Stomach smooth muscle (tissue), 2 donors: Measurements from ENCODE around the gene ZSWIM5.

Experiments
- H3K27ac ChIP-seq: one replicate; pipeline ENCODE4 v1.7.0; 2013; ENCODE audit warnings: mild to moderate bottlenecking, low read length, inconsistent platforms
- H3K27me3 ChIP-seq, 2 donors: one replicate each; pipeline ENCODE4 v1.7.0; 2013; ENCODE audit warnings: low read length in 2 of 2; ENCODE audit not compliant: insufficient read depth in 2 of 2, control insufficient read depth in 1 of 2
- H3K36me3 ChIP-seq, 2 donors: one replicate each; pipeline ENCODE4 v1.7.0; 2013; ENCODE audit warnings: low read length in 2 of 2; ENCODE audit not compliant: control insufficient read depth in 2 of 2, insufficient read depth in 2 of 2
- H3K4me1 ChIP-seq: one replicate; pipeline ENCODE4 v1.7.0; 2013; ENCODE audit warnings: low read length; ENCODE audit not compliant: control insufficient read depth, insufficient read depth
- H3K4me3 ChIP-seq, 2 donors: one replicate each; pipeline ENCODE4 v1.7.0; 2013; ENCODE audit warnings: low read length in 2 of 2
- H3K9ac ChIP-seq, 2 donors: one replicate each; pipeline ENCODE4 v1.7.0; 2013; ENCODE audit warnings: low read length in 2 of 2, mild to moderate bottlenecking in 1 of 2
- H3K9me3 ChIP-seq, 2 donors: one replicate each; pipeline ENCODE4 v1.7.0; 2013; ENCODE audit warnings: low read length in 2 of 2; ENCODE audit not compliant: control insufficient read depth in 2 of 2
- donor health status: healthy.
- donor health status: Pancreatic carcinoma.

ZSWIM5 gene

GRCh38 chr1:45057542-45057941 lies 148.9 kb downstream of the ZSWIM5 start:
- no peaks in the 10 kb centered on the region for H3K9me3 ChIP-seq
- no peak overlapping the region for H3K9ac ChIP-seq
- H3K4me1 ChIP-seq: no peaks in the 10 kb centered on the region
- no peak overlapping the region for H3K27ac ChIP-seq
- H3K4me3 ChIP-seq: no peak overlapping the region
- H3K27me3 ChIP-seq: no peaks in the 10 kb centered on the region
- peaks cover 7 to 13% of the 10 kb centered on the region in 2 donors for H3K36me3 ChIP-seq

DNA sequence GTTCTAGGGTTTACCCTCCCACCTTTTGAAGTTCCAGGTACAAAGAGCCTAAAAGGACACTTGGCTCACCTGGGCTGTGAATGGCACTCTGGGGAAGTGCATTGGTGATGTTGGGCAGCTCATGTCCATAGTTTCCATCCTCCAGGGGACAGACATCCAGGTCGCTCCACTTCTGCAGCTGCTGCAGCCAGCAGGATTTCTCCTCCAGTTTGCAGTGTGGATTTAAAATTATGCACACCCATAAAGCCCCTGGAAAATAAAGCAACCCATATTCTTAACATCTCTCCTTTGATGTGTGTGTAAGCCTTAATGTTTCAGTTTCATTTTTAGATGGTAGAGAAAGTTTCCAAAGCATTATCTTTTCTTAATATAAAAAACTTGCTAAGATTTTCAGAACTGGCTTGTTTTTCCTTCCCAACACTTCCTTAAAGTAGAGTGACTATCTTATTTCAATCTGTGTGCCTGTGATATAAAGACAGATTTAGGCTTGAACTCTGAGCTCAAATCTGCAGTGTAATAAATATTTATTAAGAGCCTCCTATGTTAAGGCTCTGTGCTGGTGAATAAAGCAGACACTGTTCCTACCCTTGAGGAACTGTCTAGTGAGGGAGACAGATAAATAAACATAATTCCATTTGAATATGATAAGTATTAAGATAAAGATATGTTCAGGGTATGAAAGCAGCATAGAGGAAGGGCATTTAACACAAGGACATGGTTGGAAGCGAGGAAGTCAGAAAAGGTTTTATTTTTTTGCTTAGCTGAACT lies 155.2 kb downstream of the ZSWIM5 start:
- no peak overlapping the region for H3K27ac ChIP-seq

DNA sequence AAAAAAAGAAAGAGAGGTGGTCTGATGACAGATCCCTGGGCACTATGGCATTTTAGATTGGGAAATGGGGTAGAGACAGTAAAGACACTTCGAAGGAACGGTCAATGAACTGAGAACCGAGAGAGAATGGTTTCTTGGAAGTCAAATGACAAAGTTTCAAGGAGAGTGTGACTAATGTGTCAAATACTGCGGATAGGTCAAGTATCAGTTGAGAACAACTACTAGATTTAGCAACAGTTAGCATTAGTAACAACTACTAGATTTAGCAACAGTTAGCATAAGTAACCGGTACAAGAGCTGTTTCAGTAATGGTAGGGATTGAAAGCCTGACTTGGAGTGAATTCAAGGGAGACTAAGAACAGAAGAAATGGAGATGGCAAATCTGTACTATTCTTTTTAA lies 159.4 kb downstream of the ZSWIM5 start:
- Histone ChIP-seq H3K27me3 (no peaks in the 10 kb centered on the region), H3K4me1 (no peaks in the 10 kb centered on the region), H3K4me3 (no peak overlapping the region), H3K9me3 (no peaks in the 10 kb centered on the region), H3K9ac (no peak overlapping the region), H3K36me3 (peaks cover 3 to 11% of the 10 kb centered on the region in 2 donors), H3K27ac (no peak overlapping the region)

More for the DNA sequence above, 155.2 kb downstream of the ZSWIM5 start:
- H3K27me3 ChIP-seq: no peaks in the 10 kb centered on the region
- no peak overlapping the region for H3K4me3 ChIP-seq
- H3K36me3 ChIP-seq: peaks cover 0 to 4% of the 10 kb centered on the region in 2 donors
- no peak overlapping the region for H3K9ac ChIP-seq
- no peaks in the 10 kb centered on the region for H3K9me3 ChIP-seq
- no peaks in the 10 kb centered on the region for H3K4me1 ChIP-seq

DNA sequence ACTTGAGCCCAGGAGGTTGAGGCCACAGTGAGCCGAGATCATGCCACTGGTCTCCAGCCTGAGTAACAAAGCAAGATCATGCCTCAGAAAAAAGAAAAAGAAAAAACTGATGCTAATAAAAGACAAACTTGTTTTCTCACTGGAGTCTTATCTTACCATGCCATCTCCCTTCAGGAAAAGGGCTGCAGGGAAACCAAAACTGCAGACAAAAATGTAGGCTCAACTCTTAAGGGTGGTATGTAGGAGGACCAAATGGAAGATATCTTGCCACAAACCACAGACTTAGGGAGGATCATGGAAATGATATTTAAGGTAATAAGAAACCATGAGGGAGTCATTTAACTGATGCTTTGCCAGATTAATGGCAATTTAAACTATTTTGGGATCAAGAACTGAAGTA lies 161.5 kb downstream of the ZSWIM5 start:
- no peak overlapping the region for H3K4me3 ChIP-seq
- no peaks in the 10 kb centered on the region for H3K27me3 ChIP-seq
- H3K27ac ChIP-seq: no peak overlapping the region
- peaks cover 3 to 10% of the 10 kb centered on the region in 2 donors for H3K36me3 ChIP-seq
- no peaks in the 10 kb centered on the region for H3K4me1 ChIP-seq
- H3K9me3 ChIP-seq: no peaks in the 10 kb centered on the region
- H3K9ac ChIP-seq: no peak overlapping the region

- Histone ChIP-seq H3K9me3 (no peaks in the 10 kb centered on the region), H3K4me1 (no peaks in the 10 kb centered on the region), H3K36me3 (peaks cover 3 to 12% of the 10 kb centered on the region in 2 donors), H3K9ac (no peak overlapping the region), H3K4me3 (no peak overlapping the region), H3K27me3 (no peaks in the 10 kb centered on the region), H3K27ac (no peak overlapping the region)
Measured at GRCh38 chr1:45043094-45043493, 163.3 kb downstream of the ZSWIM5 start.

- no peak overlapping the region for H3K4me3 ChIP-seq
Measured at GRCh38 chr1:45040297-45040696, 166.1 kb downstream of the ZSWIM5 start.

GRCh38 chr1:45038661-45039364 lies 167.6 kb downstream of the ZSWIM5 start:
- Histone ChIP-seq H3K9me3 (no peaks in the 10 kb centered on the region), H3K9ac (no peak overlapping the region), H3K27ac (no peak overlapping the region), H3K27me3 (no peaks in the 10 kb centered on the region), H3K36me3 (peaks cover 14 to 22% of the 10 kb centered on the region in 2 donors), H3K4me3 (no peak overlapping the region), H3K4me1 (no peaks in the 10 kb centered on the region)

More at GRCh38 chr1:45040297-45040696, 166.1 kb downstream of the ZSWIM5 start:
- Histone ChIP-seq H3K9ac (no peak overlapping the region), H3K4me1 (no peaks in the 10 kb centered on the region), H3K27me3 (no peaks in the 10 kb centered on the region), H3K27ac (no peak overlapping the region), H3K36me3 (peaks cover 13 to 19% of the 10 kb centered on the region in 2 donors), H3K9me3 (no peaks in the 10 kb centered on the region)

DNA sequence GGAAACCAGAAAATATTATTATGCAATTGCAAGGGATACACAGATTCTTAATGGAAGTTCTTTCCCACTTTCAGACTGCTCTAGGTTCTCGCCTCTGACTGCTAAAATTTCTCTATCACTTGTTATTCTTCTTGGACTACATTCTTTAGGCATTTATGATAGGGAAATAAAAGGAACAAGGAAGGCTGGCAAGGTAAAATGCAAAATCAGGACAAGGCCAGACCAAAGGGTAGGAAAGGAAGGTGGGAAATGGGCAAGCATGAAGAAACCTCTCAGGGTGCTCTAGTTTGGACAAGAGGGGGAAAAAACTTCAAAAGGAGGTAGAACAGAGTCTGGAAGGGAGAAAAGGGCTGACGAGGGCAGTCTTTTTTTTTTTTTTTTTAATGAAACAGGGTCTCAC lies 168.2 kb downstream of the ZSWIM5 start:
- H3K27ac ChIP-seq: no peak overlapping the region
- no peaks in the 10 kb centered on the region for H3K4me1 ChIP-seq
- no peaks in the 10 kb centered on the region for H3K27me3 ChIP-seq
- H3K4me3 ChIP-seq: no peak overlapping the region
- H3K36me3 ChIP-seq: peaks cover 14 to 22% of the 10 kb centered on the region in 2 donors
- H3K9me3 ChIP-seq: no peaks in the 10 kb centered on the region
- no peak overlapping the region for H3K9ac ChIP-seq

GRCh38 chr1:45037456-45037855 lies 168.9 kb downstream of the ZSWIM5 start:
- Histone ChIP-seq H3K36me3 (peaks cover 12 to 15% of the 10 kb centered on the region in 2 donors), H3K27me3 (no peaks in the 10 kb centered on the region), H3K9ac (no peak overlapping the region), H3K4me3 (no peak overlapping the region), H3K9me3 (no peaks in the 10 kb centered on the region), H3K27ac (no peak overlapping the region), H3K4me1 (no peaks in the 10 kb centered on the region)

DNA sequence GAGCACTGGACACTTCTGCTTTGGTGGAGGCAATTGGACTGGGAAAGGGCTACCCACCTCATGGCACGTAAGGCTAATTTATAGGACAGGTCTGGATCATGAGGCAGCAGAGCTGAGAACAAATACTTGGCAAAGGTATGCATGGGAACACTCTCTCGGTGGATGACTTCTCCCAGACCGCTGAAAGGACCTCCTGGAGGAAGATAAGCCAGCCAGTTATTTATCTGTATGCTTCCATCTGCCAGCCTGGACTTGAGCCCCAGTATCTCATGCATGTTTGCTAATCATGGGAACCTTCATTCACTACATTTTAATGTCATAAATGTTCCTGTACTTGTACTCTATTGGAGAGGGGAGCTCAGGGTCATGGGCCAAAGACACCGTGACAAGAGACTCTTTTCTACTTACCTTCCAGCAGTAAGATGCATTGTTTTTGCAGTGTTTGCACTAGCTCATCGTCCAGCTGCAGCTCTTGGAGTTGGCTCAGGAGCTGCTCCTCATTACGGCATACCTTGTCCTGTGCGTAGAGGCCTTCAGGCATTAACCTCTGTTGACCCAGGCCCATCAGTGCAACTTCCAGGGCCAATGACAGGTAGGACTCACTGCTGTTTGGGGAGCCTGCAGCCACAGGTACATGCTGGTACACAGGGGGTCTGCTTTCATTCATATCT lies 170.6 kb downstream of the ZSWIM5 start:
- H3K27ac ChIP-seq: no peak overlapping the region
- H3K27me3 ChIP-seq: no peaks in the 10 kb centered on the region
- no peaks in the 10 kb centered on the region for H3K9me3 ChIP-seq
- no peak overlapping the region for H3K4me3 ChIP-seq
- H3K9ac ChIP-seq: no peak overlapping the region
- H3K4me1 ChIP-seq: no peaks in the 10 kb centered on the region
- peaks cover 12 to 13% of the 10 kb centered on the region in 2 donors for H3K36me3 ChIP-seq
